ENCODE results near the gene RIBC1.
"Not testable (repeated sequence)": the region's sequence is repeated elsewhere in the genome, so short reads cannot be mapped to it uniquely, and the experiment has no call there.

The RIBC1 gene

GRCh38 chrX:53437206-53437605 lies 14.5 kb downstream of the RIBC1 start:
- DNase-seq: no peak

- DNase-seq: no peak
Measured at GRCh38 chrX:53438174-53438831, 15.6 kb downstream of the RIBC1 start.

- DNase-seq: no peak
Measured at GRCh38 chrX:53438832-53439230, 16.2 kb downstream of the RIBC1 start.

- no peak for DNase-seq
Measured at GRCh38 chrX:53440101-53440500, 17.4 kb downstream of the RIBC1 start.

- DNase-seq: no peak
Measured at GRCh38 chrX:53440621-53441517, 18.2 kb downstream of the RIBC1 start.

GRCh38 chrX:53441531-53442321 lies 19.1 kb downstream of the RIBC1 start:
- DNase-seq: peak; percentile 22

GRCh38 chrX:53442322-53442631 lies 19.6 kb downstream of the RIBC1 start:
- no peak for DNase-seq

- DNase-seq: no peak
Measured at GRCh38 chrX:53445977-53446376, 23.3 kb downstream of the RIBC1 start.

- no peak for DNase-seq
Measured at GRCh38 chrX:53447441-53447840, 24.8 kb downstream of the RIBC1 start.

GRCh38 chrX:53449632-53450031 lies 27.0 kb downstream of the RIBC1 start:
- DNase-seq: no peak

- DNase-seq: no peak
Measured at GRCh38 chrX:53452812-53453211, 30.1 kb downstream of the RIBC1 start.

GRCh38 chrX:53456254-53456653 lies 33.6 kb downstream of the RIBC1 start:
- DNase-seq: no peak

GRCh38 chrX:53458082-53458481 lies 35.4 kb downstream of the RIBC1 start:
- DNase-seq: no peak

GRCh38 chrX:53468659-53469058 lies 46.0 kb downstream of the RIBC1 start:
- not testable (repeated sequence) for DNase-seq

- DNase-seq: no peak
Measured at GRCh38 chrX:53471346-53471745, 48.7 kb downstream of the RIBC1 start.

GRCh38 chrX:53474707-53475106 lies 52.0 kb downstream of the RIBC1 start:
- no peak for DNase-seq

GRCh38 chrX:53476371-53476770 lies 53.7 kb downstream of the RIBC1 start:
- no peak for DNase-seq

GRCh38 chrX:53479301-53479700 lies 56.6 kb downstream of the RIBC1 start:
- no peak for DNase-seq

Data from NCI-H2029 treated with DMSO at 0.1 percent for 48 hours (cell line).